ENCODE data around the gene MAD2L2.

MAD2L2 gene

GRCh38 chr1:11682287-11682771 lies 1.4 kb upstream of the MAD2L2 start:
- no peak for DNase-seq (ENCODE audit: low spot score)

DNA sequence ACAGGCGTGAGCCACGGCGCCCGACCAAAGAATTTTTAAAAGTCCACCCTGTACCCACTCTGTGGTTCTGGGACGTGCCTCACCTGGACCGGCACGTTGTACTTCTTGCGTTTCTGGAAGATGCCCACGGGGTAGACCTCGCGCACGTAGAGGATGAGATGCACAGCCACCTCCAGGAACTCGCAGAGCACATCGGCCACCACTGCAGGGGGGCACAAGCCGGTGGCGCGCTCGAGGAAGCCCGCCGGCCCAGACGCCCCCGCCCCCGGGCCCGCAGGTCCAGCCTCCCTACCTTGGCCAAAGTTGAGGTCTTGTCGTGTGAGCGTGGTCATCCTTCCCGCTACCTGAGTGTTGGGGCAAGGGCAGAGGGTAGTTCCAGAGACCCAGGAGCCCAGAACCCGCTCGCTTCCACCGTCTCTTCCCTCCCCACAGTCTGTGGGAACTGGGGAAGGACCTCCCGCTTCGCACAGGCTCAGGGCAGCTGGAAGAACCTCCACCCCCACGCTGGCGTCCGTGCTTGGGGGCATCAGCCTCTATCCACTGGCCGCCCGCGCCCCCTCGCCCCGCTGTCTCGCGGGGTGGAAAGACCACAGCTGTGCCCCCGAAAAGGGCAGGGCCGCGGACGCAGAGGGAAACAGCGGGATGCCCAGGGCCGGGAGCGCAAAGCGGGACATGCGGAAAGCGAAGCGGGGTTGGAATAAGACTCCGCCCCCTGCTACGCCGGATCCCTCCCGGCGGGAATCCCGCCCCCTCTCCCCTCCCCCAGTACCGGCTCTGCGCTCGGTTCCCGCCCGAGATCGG lies 478 bp downstream of the MAD2L2 start:
- no peak for DNase-seq (ENCODE audit: low spot score)

DNA sequence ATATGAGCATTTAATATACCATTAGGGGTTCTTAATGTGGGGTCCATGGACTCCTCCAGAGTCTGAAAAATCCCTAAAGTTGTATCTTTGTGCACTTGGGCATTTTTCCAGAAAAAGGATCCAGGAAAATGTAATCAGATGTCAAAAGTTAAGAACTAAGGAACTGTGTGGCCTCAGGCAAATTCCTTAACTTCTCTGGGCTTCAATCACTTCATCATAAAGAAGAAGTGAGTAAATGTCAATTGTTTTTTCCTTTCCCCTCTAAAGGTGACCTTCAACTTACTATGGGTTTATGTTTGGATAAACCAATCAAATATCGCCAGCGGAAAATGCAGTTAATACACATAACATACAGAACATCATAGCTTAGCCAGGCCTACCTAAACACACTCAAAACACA lies 2.5 kb downstream of the MAD2L2 start:
- DNase-seq (ENCODE audit: low spot score), result no peak

DNA sequence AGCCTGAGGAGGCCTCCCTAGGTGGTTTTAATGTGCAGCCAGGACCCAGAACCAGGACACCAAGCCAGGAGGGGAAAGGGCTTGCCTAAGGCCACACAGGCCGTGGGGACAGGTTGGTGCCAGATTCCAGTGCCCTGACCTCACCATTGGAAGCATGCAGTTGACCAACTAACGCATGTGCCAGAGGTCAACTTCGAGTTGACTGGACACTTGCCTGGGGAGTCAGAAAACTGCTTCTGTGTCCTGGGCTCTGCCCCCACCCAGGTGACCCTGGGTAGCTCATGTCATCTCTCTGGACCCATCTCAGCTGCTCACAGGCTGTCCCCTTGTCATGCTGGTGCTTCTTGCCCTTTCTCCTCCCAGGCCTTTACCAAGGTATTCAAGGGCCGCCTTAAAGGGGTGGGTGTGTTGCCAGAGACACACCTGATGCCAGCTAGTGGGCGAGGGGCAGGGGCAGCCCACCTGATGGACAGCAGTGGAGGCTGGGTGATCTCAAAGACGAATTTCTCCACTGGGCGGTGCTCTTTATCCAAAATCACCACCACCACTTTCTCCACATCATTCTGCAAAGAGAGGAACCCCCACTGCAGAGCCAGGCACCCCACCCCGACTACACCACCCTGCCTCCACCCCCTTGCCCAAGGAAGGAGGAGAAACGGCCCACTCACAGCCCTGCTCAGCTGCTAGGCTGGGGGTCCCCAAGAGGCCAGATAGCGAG lies 4.4 kb downstream of the MAD2L2 start:
- no peak for DNase-seq (ENCODE audit: low spot score)

DNA sequence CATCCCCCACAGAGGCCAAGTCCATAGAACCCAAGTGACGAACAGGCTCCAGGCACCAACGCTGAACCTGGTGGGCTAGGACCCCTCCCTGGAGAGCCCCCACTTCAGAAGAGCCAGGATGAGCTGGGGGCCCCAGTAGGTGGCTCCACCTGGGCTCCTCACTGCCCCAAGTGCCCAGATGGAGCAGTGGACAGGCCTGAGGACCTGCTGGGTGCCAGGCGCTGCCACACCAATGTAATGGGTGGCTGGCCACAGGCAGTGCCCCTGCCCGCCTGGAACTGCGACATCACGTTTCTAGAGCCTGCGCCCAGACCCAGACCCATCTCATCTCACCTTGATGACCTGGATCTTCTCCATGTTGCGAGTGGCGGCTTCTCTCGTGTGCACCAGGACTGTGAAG lies 5.6 kb downstream of the MAD2L2 start:
- DNase-seq (ENCODE audit: low spot score), result no peak

GRCh38 chr1:11674488-11674887 lies 6.5 kb downstream of the MAD2L2 start:
- no peak for DNase-seq (ENCODE audit: low spot score)

- no peak for DNase-seq (ENCODE audit: low spot score)
Observed at GRCh38 chr1:11673089-11673769, 7.7 kb downstream of the MAD2L2 start.

DNA sequence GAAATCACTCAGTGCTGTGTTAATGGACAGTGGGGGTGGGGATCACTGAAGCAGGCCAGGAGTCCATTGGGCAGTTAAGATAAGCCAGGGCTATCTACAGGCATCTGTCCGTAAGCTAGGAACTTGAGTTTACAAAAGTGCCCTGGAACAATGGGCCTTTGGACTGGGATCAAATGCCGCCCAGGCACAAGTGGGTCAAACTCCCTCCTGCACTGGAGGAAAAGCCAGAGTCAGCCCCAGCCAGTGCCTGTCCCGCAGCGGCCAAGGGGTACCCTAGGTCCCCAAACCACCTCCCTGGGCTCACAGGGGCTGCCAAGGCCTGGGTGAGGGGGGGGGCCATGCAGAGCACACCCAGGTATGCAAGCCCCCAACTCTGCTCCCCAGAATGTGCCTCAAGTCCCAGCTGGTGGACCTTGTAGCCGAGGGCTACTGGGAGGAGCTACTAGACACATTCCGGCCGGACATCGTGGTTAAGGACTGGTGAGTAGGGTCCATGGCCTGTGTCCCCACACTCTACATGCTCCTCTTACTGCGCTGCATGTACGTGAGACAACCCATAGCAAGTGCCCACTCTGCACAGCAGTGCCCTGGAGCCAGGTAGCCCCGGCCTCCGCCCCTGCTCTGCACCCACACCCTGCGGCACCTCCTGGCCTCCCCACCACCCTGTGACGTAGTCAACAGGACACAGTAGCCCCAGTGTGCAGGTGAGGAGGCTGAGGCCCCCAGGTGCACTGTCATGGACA lies 9.2 kb downstream of the MAD2L2 start:
- no peak for DNase-seq (ENCODE audit: low spot score)

DNA sequence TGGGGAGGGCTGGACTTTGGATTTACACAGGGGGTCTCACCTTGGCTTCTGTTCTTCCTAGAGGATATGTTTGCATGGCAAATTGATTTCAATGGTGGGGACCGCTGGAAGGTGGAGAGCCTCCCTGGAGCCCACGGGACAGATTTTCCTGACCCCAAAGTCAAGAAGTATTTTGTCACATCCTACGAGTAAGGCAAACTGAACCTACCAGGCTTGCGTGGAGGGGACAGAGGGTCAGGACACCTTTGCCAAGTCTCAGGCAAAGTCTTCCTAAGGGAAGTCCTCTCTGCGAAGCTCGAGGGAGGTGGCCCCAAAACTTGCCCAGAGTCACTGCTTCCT lies 9.8 kb downstream of the MAD2L2 start:
- no peak for DNase-seq (ENCODE audit: low spot score)

DNA sequence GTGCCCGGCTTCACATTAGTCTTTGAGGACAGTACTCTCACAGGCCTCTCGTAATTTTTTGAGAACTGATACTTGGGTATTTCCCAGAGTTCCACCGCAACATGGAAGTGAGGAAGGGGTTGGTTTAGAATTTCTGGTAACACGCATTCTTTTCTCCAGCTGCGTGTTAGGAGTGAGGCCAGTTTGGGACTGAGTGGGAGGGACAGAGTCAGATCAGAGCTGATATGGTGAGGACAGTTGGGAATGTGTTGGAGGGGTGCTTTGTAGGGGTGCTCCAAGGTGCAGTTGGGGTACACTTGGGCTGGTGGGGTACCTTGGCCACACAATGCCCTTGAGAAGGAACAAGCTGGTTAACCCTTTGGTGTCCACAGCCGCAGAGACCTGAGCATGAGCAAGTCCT lies 10.2 kb downstream of the MAD2L2 start:
- no peak for DNase-seq (ENCODE audit: low spot score)

GRCh38 chr1:11668516-11668915 lies 12.4 kb downstream of the MAD2L2 start:
- DNase-seq (ENCODE audit: low spot score), result no peak

GRCh38 chr1:11664336-11665065 lies 16.4 kb downstream of the MAD2L2 start:
- DNase-seq (ENCODE audit: low spot score), result peak; percentile 68

DNA sequence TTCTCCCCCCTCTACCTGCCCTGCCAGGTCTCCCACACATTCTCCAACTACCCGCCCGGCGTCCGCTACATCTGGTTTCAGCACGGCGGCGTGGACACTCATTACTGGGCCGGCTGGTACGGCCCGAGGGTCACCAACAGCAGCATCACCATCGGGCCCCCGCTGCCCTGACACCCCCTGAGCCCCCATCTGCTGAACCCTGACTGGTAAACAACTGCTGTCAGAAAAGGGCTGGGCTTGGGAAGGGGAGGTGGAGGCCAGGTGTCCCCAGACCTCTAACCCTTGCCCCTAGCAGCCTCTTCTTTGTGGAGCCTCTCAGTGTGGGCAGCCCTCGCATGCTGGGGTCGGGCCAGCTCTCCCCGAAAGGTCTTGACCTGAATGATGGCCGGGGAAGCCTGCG lies 19.8 kb downstream of the MAD2L2 start:
- no peak for DNase-seq (ENCODE audit: low spot score)

- DNase-seq (ENCODE audit: low spot score), result no peak
Observed at GRCh38 chr1:11659748-11660147, 21.2 kb downstream of the MAD2L2 start.

DNA sequence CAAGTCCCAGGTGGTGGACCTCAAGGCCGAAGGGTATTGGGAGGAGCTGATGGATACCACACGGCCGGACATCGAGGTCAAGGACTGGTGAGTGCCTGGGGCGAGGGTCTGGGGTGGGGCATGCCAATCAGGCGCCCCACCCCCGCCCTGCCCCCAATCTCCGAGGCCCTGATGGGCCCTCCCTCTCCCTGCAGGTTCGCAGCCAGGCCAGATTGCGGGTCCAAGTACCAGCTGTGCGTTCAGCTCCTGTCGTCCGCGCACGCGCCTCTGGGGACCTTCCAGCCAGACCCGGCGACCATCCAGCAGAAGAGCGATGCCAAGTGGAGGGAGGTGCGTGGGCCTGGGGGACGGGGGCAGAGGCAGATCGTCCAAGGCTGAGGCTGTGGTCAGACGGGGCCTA lies 22.4 kb downstream of the MAD2L2 start:
- DNase-seq (ENCODE audit: low spot score), result no peak

DNA sequence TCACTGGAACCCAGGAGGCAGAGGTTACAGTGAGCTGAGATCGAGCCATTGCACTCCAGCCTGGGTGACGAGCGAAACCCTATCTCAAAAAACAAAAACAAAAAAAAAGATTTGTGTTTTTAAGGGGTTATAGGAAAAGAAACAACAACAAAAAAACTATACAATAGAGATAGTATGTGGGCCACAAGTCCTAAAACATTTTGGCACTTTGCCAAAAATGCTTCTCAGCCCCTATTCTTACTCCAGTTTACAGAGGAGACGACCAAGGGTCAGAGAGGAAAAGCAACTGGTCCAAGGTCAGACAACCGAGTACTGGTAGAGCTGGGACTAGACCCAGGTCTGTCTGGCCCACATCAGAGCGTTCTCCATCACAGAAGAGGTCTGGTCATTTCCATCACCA lies 23.3 kb downstream of the MAD2L2 start:
- no peak for DNase-seq (ENCODE audit: low spot score)

GRCh38 chr1:11654939-11655808 lies 25.8 kb downstream of the MAD2L2 start:
- DNase-seq (ENCODE audit: low spot score), result no peak

GRCh38 chr1:11654137-11654938 lies 26.6 kb downstream of the MAD2L2 start, which contains the start of the genes FBXO2 and FBXO44:
Gene FBXO2, minus strand, starts transcription at chr1:11654429. Its CDS starts 89 bp downstream, at chr1:11654340.
Gene FBXO44, plus strand, starts transcription at chr1:11654877. Its CDS starts 959 bp downstream, at chr1:11655836.
- DNase-seq (ENCODE audit: low spot score), result peak; percentile 15

- DNase-seq (ENCODE audit: low spot score), result no peak
Observed at GRCh38 chr1:11653861-11654136, 27.1 kb downstream of the MAD2L2 start.

Measured in activated CD4-positive, alpha-beta T cell treated with anti-CD3 and anti-CD28 coated beads, Interleukin-2, Interleukin-4, amounts not matched to agents 100 ng/mL and 50 ng/mL, durations not matched to agents 16 hours and 8 hours (primary cell).